H1 (cell line): ENCODE results near the gene GALNT15. TPM values are rescaled to one million over a fixed set of nuclear protein-coding genes. Genes with fewer than 3 reads are reported as not detected.

ENCODE experiments used
- CTCF ChIA-PET: fragments of 300-600 bp; sonication (Branson Sonifier 250); formaldehyde crosslinking; loops from one replicate; lab custom pipeline; 2021; ENCODE audit not compliant: partially characterized antibody; lab: Charles Lee
- POLR2A ChIA-PET: fragments of 300-600 bp; sonication (Branson Sonifier 250); formaldehyde crosslinking; loops from one replicate; lab custom pipeline; 2021; ENCODE audit warnings: inconsistent platforms; ENCODE audit not compliant: partially characterized antibody; lab: Charles Lee
- DNase-seq, 2 experiments: peaks; one replicate each; pipeline versions ENCODE4 v3.0.0 to v3.0.0-alpha.2; 2010 to 2022; ENCODE audit warnings: low spot score in 2 of 2, low read depth in 1 of 2, mixed read lengths in 1 of 2
- FAIRE-seq: peaks from 2 replicates; lab custom pipeline; 2011; peaks lifted over from hg19 to GRCh38; lab: Jason Lieb, UNC
- H2AFZ ChIP-seq: 2 replicates; pipeline ENCODE4 v1.8.1; 2012; ENCODE audit warnings: low read length, inconsistent platforms
- H2AK5ac ChIP-seq: 2 replicates; pipeline ENCODE4 v1.6.1; 2013; ENCODE audit warnings: low read depth, low read length
- H2BK120ac ChIP-seq: replicated peaks from 2 replicates; pipeline ENCODE3; 2013; ENCODE audit warnings: low read depth, low read length, inconsistent platforms
- H2BK12ac ChIP-seq: 2 replicates; pipeline ENCODE4 v1.6.1; 2013; ENCODE audit warnings: low read depth, low read length
- H2BK15ac ChIP-seq: 2 replicates; pipeline ENCODE4 v1.6.1; 2013; ENCODE audit warnings: low read length
- H2BK20ac ChIP-seq: 2 replicates; pipeline ENCODE4 v1.6.1; 2013; ENCODE audit warnings: low read length
- H2BK5ac ChIP-seq: 2 replicates; pipeline ENCODE4 v1.6.1; 2013; ENCODE audit warnings: low read depth, low read length
- H3K14ac ChIP-seq: 2 replicates; pipeline ENCODE4 v1.6.1; 2013; ENCODE audit warnings: inconsistent platforms; ENCODE audit not compliant: insufficient read length
- H3K18ac ChIP-seq: 2 replicates; pipeline ENCODE4 v1.6.1; 2013; ENCODE audit warnings: low read length; ENCODE audit errors: extremely low read depth
- H3K23ac ChIP-seq: 2 replicates; pipeline ENCODE4 v1.6.1; 2013; ENCODE audit warnings: inconsistent platforms; ENCODE audit not compliant: insufficient read length
- H3K23me2 ChIP-seq: 2 replicates; pipeline ENCODE4 v1.6.1; 2013; ENCODE audit warnings: low read depth, low read length
- H3K27ac ChIP-seq: 2 replicates; pipeline ENCODE4 v1.6.1; 2011; ENCODE audit warnings: low read depth, low read length, inconsistent platforms
- H3K27me3 ChIP-seq, 4 experiments: replicated peaks in 1 of 4; 1 replicate in 1 of 4; 2 replicates in 3 of 4; pipeline versions ENCODE4 v1.6.1 to v1.8.1; 2011 to 2013; ENCODE audit warnings: low read length in 3 of 4, mild to moderate bottlenecking in 3 of 4, inconsistent platforms in 2 of 4, mixed read lengths in 2 of 4, moderate library complexity in 1 of 4; ENCODE audit not compliant: control insufficient read depth in 3 of 4, insufficient read depth in 3 of 4; ENCODE audit errors: extremely low read depth in 1 of 4
- H3K36me3 ChIP-seq, 4 experiments: 2 replicates each; pipeline versions ENCODE4 v1.6.1 to v1.8.1; 2011 to 2013; ENCODE audit warnings: mild to moderate bottlenecking in 4 of 4, low read length in 3 of 4, moderate library complexity in 2 of 4, control low read depth in 1 of 4, inconsistent platforms in 1 of 4; ENCODE audit not compliant: insufficient read depth in 4 of 4, control insufficient read depth in 2 of 4
- H3K4ac ChIP-seq: replicated peaks from 2 replicates; pipeline ENCODE3; 2013; ENCODE audit warnings: low read length, low read depth, mixed read lengths, inconsistent platforms; ENCODE audit not compliant: insufficient read length
- H3K4me1 ChIP-seq, 4 experiments: replicated peaks in 1 of 4; 1 replicate in 1 of 4; 2 replicates in 3 of 4; pipeline versions ENCODE4 v1.6.1 to v1.8.1; 2011 to 2013; ENCODE audit warnings: low read length in 3 of 4, inconsistent platforms in 2 of 4, mixed read lengths in 1 of 4; ENCODE audit not compliant: insufficient read depth in 4 of 4, control insufficient read depth in 3 of 4
- H3K4me2 ChIP-seq, 2 experiments: 2 replicates each; pipeline versions ENCODE4 v1.6.1 to v1.8.1; 2011 to 2013; ENCODE audit warnings: low read depth in 2 of 2, low read length in 2 of 2, control low read depth in 1 of 2, inconsistent platforms in 1 of 2, mild to moderate bottlenecking in 1 of 2; ENCODE audit not compliant: insufficient read depth in 1 of 2
- H3K4me3 ChIP-seq, 4 experiments: fragments of 200-600, 300-600 bp in 1 of 4; sonication (generic), shearing (Covaris generic), sonication (Bioruptor Twin) in 1 of 4; 2 replicates each; pipeline versions ENCODE4 v1.5.1 to v1.8.1; 2011 to 2016; ENCODE audit warnings: low read length in 4 of 4, low read depth in 3 of 4, control low read depth in 2 of 4, inconsistent platforms in 2 of 4, mild to moderate bottlenecking in 2 of 4, mixed read lengths in 1 of 4, moderate library complexity in 1 of 4; ENCODE audit not compliant: insufficient read depth in 2 of 4; ENCODE audit errors: extremely low read depth in 1 of 4
- H3K56ac ChIP-seq: replicated peaks from 2 replicates; pipeline ENCODE3; 2013; ENCODE audit warnings: low read depth, mild to moderate bottlenecking, mixed read lengths, low read length, inconsistent platforms; ENCODE audit not compliant: insufficient read length
- H3K79me1 ChIP-seq: 2 replicates; pipeline ENCODE4 v1.6.1; 2013; ENCODE audit warnings: low read depth, low read length, control low read depth
- H3K79me2 ChIP-seq, 2 experiments: 2 replicates each; pipeline versions ENCODE4 v1.6.1 to v1.8.1; 2012 to 2013; ENCODE audit warnings: low read length in 2 of 2, mild to moderate bottlenecking in 2 of 2, inconsistent platforms in 1 of 2; ENCODE audit not compliant: insufficient read depth in 2 of 2, control insufficient read depth in 1 of 2
- H3K9ac ChIP-seq, 4 experiments: replicated peaks in 1 of 4; 1 replicate in 1 of 4; 2 replicates in 3 of 4; pipeline versions ENCODE4 v1.6.1 to v1.8.1; 2011 to 2013; ENCODE audit warnings: low read depth in 3 of 4, low read length in 3 of 4, control low read depth in 2 of 4, mild to moderate bottlenecking in 2 of 4, moderate library complexity in 2 of 4, inconsistent platforms in 1 of 4; ENCODE audit errors: extremely low read depth in 1 of 4
- H3K9me3 ChIP-seq, 2 experiments: 2 replicates each; pipeline versions ENCODE4 v1.6.1 to v1.8.1; 2012 to 2013; ENCODE audit warnings: mild to moderate bottlenecking in 2 of 2, moderate library complexity in 2 of 2, control low read depth in 1 of 2, inconsistent platforms in 1 of 2, low read depth in 1 of 2, low read length in 1 of 2, mixed read lengths in 1 of 2; ENCODE audit not compliant: insufficient read depth in 2 of 2
- H4K20me1 ChIP-seq, 2 experiments: replicated peaks in 1 of 2; 2 replicates each; pipeline versions ENCODE3 to v1.8.1; 2011 to 2013; ENCODE audit warnings: inconsistent platforms in 2 of 2, low read length in 2 of 2, mild to moderate bottlenecking in 1 of 2; ENCODE audit not compliant: insufficient read depth in 2 of 2, control insufficient read depth in 1 of 2
- H4K5ac ChIP-seq: 2 replicates; pipeline ENCODE4 v1.6.1; 2013; ENCODE audit warnings: low read length, low read depth, mixed read lengths, inconsistent platforms; ENCODE audit not compliant: insufficient read length
- H4K8ac ChIP-seq: 2 replicates; pipeline ENCODE4 v1.8.0; 2013; ENCODE audit warnings: mild to moderate bottlenecking, moderate library complexity, low read length, inconsistent platforms; ENCODE audit not compliant: insufficient read depth; ENCODE audit errors: extremely low read depth
- H4K91ac ChIP-seq: replicated peaks from 2 replicates; pipeline ENCODE3; 2013; ENCODE audit warnings: low read length, mixed read lengths, inconsistent platforms; ENCODE audit not compliant: insufficient read length
- CEBPB ChIP-seq: IDR thresholded peaks from 2 replicates; pipeline ENCODE4 v1.6.1; 2012; ENCODE audit warnings: low read depth, low read length
- CHD2 ChIP-seq: IDR thresholded peaks from 2 replicates; pipeline ENCODE4 v1.6.1; 2012; ENCODE audit warnings: low read length, improper control_type of control experiment
- KDM4A ChIP-seq: IDR thresholded peaks from one replicate; pipeline ENCODE4 v1.7.1; 2012; ENCODE audit warnings: low read depth, mild to moderate bottlenecking, moderate library complexity, low read length, inconsistent platforms; ENCODE audit not compliant: severe bottlenecking
- RXRA ChIP-seq: IDR thresholded peaks from 2 replicates; pipeline ENCODE4 v1.6.1; 2011; ENCODE audit warnings: low read depth, mild to moderate bottlenecking, low read length, moderate library complexity; ENCODE audit not compliant: insufficient read depth
- SP1 ChIP-seq: IDR thresholded peaks from 2 replicates; pipeline ENCODE4 v1.6.1; 2011; ENCODE audit warnings: low read depth, low read length
- SP4 ChIP-seq: IDR thresholded peaks from 2 replicates; pipeline ENCODE4 v1.6.1; 2012; ENCODE audit warnings: low read length, inconsistent platforms
- TBP ChIP-seq: IDR thresholded peaks from 2 replicates; pipeline ENCODE4 v1.6.1; 2011; ENCODE audit warnings: low read depth, low read length, improper control_type of control experiment
- WGBS, 2 experiments: shearing (Covaris generic) in 1 of 2; methylation state at CpG; one replicate each; pipeline versions ENCODE4 v1.1.6 to v1.1.7; 2013 to 2015; ENCODE audit warnings: low lambda C conversion rate in 2 of 2, mixed read lengths in 2 of 2, inconsistent platforms in 1 of 2, low coverage in 1 of 2, missing lambda C conversion rate in 1 of 2; ENCODE audit not compliant: insufficient replicate concordance in 2 of 2, insufficient coverage in 1 of 2, insufficient read length in 1 of 2; ENCODE audit errors: extremely low coverage in 1 of 2, missing lambda C conversion rate in 1 of 2; 5-methylcytosine and 5-hydroxymethylcytosine counted together
- polyA plus RNA-seq, 7 experiments: library from polyadenylated mRNA; depleted of rRNA in 3 of 7; stranded (reverse) in 5 of 7; unstranded in 2 of 7; fragments of >200 nt in 5 of 7; fragments of 200-250 nt in 2 of 7; gene quantifications; 1 replicate in 5 of 7; 2 replicates in 1 of 7; 4 replicates in 1 of 7; pipeline versions ENCODE4 v1.2.1 to v1.2.3, GENCODE V29; 2011 to 2013; ENCODE audit warnings: missing spikeins in 2 of 7, mixed read lengths in 2 of 7
- total RNA-seq: library from RNA; stranded (reverse); fragmentation: NEBNext Ultra II Directional; extraction: Animal tissue kit (Norgen Biotek cat#: 25700); gene quantifications from 2 replicates; pipeline ENCODE4 v1.2.1, GENCODE V29; 2021
- TF ChIP-seq, protein P1 (sequence below): IDR thresholded peaks from 2 replicates; pipeline ENCODE4 v1.6.1; 2011; ENCODE audit warnings: low read depth, mild to moderate bottlenecking, low read length; ENCODE audit not compliant: insufficient read depth

Gene GALNT15
- total and polyA plus RNA-seq, 2 of the 8 experiments (the other 6 are each of a cell fraction or from before 2014, with no cell fraction given): 0.02 TPM; not detected in 1

DNA sequence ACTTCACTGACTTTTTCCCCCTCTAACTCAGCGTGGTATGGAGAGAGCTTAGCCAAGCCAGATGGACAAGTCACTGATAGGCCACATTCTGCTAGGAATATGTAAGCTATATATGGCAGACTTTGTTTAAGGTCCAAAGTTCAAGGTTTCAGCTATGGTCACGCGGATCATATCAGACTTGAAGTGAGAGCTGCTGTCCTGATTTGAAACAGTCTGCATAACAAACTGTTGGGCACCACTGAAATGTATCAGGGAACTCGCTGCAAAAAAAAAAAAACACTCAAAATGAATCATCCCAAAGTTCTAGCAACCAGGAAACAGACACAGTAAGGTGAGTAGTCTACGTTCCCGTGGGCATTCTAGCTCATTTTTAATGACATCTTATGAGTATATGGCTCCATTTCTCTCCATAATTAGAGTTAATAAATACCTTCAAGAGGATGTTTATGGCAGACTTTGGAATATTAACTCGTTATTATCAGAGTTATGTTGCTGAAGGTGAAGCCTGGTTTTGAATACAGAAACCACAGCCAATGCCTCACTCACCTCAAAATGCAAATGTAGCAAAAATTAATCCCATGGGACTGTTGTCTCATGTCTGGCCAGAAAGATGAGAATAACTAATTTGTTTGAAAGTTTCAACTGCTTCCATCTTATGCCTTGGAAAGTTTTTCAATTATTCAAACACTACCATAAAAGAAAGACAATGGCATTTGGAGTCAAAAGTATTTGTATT lies 77.9 kb downstream of the GALNT15 start:
- CTCF ChIA-PET: interaction anchor here (1.5 to 2.8 kb wide), 3 partner anchors 10 to 63 kb away, joined by 6 to 13 read pairs (median 6); no protein-coding TSS in a partner anchor
- no peak overlapping the region for H4K8ac ChIP-seq
- no peak overlapping the region for H3K18ac ChIP-seq
- no peaks in the 10 kb centered on the region for H3K9me3 ChIP-seq
- POLR2A ChIA-PET: no interaction called here
- no peak overlapping the region for H3K4me2 ChIP-seq
- H2BK20ac ChIP-seq: no peak overlapping the region
- H3K4me3 ChIP-seq: no peak overlapping the region
- H3K4ac ChIP-seq: no peak overlapping the region
- H3K4me1 ChIP-seq: 0 out of 7 replicates have a peak, but pooled peaks cover 0 to 4% (median 0%) of the 10 kb centered on the region in 4 experiments
- no peak for DNase-seq
- H3K36me3 ChIP-seq: no peaks in the 10 kb centered on the region
- no peak for FAIRE-seq
- no peak overlapping the region for H3K56ac ChIP-seq
- H3K23ac ChIP-seq: no peak overlapping the region
- H3K79me2 ChIP-seq: no peaks in the 10 kb centered on the region
- no peak overlapping the region for H2BK120ac ChIP-seq
- no peaks in the 10 kb centered on the region for H3K23me2 ChIP-seq
- no peak overlapping the region for H2BK5ac ChIP-seq
- no peak overlapping the region for H2BK15ac ChIP-seq
- no peaks in the 10 kb centered on the region for H3K79me1 ChIP-seq
- no peak overlapping the region for H3K14ac ChIP-seq
- WGBS, 2 experiments: 91% methylated on average over 7 of the region's 7 CpGs; no CpG with 5 or more reads in 1 of the 2 experiments
- H2AFZ ChIP-seq: no peak overlapping the region
- H2BK12ac ChIP-seq: no peak overlapping the region
- no peak overlapping the region for H3K9ac ChIP-seq
- H3K27ac ChIP-seq: no peak overlapping the region
- no peaks in the 10 kb centered on the region for H4K20me1 ChIP-seq
- no peak overlapping the region for H4K5ac ChIP-seq
- no peaks in the 10 kb centered on the region for H3K27me3 ChIP-seq
- no peak overlapping the region for H2AK5ac ChIP-seq
- TF ChIP-seq, protein P1, sequence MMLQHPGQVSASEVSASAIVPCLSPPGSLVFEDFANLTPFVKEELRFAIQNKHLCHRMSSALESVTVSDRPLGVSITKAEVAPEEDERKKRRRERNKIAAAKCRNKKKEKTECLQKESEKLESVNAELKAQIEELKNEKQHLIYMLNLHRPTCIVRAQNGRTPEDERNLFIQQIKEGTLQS: no peak
- TF ChIP-seq SP4 (no peak), KDM4A (no peak), RXRA (no peak), TBP (no peak), CEBPB (no peak), SP1 (no peak), CHD2 (no peak)
- no peak overlapping the region for H4K91ac ChIP-seq
